DMS79 (cell line): ENCODE results near the gene TRMU.

Experiments used
- DNase-seq: peaks from one replicate; lab custom pipeline; 2025; lab: John Stamatoyannopoulos, UW

TRMU gene

GRCh38 chr22:46355996-46356471 is 20.5 kb downstream of the TRMU start:
- DNase-seq, result no peak

DNA sequence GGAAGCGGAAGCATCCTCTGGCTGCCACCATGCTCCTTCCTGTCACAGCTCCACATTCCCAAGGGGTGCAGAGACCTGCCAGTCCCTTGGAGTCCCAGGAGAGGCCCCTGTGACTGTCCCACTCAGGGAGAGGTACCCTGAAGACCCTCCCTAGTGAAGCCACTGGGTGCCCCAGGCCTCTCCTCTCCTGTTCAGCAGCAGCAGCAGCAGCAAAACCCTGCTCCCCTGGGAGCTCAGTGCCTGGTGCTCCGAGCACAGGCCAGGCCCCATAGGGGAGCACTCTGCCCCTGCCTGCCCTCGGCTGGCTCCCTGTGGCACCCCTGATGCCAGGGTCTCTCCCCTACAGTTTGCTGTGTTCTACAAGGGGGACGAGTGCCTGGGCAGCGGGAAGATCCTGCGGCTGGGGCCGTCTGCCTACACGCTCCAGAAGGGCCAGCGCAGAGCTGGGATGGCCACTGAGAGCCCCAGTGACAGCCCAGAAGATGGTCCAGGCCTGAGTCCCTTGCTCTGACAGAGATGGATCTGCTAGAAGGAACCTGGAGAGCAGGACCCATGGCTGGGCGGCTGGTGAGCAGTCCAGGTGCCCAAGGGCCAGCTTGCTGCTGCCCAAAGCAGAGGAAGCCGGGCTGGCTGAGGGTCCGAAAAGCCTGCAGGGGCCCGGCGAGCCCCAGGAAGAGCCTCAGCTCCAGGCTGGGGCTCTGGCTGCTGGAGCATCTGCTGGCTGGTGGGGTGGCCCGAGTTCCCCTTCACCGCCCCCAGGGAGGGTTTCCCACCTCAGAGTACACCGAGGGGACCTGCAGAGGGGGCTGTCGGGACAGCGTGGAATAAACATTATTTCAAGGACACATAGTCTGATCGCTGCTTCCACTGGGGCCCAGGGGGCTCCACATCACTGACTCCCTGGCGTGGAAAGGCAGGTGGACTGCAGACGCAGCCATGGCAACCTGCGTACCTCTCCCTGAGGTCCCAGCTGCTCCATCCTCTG is 21.3 kb downstream of the TRMU start:
- no peak for DNase-seq

DNA sequence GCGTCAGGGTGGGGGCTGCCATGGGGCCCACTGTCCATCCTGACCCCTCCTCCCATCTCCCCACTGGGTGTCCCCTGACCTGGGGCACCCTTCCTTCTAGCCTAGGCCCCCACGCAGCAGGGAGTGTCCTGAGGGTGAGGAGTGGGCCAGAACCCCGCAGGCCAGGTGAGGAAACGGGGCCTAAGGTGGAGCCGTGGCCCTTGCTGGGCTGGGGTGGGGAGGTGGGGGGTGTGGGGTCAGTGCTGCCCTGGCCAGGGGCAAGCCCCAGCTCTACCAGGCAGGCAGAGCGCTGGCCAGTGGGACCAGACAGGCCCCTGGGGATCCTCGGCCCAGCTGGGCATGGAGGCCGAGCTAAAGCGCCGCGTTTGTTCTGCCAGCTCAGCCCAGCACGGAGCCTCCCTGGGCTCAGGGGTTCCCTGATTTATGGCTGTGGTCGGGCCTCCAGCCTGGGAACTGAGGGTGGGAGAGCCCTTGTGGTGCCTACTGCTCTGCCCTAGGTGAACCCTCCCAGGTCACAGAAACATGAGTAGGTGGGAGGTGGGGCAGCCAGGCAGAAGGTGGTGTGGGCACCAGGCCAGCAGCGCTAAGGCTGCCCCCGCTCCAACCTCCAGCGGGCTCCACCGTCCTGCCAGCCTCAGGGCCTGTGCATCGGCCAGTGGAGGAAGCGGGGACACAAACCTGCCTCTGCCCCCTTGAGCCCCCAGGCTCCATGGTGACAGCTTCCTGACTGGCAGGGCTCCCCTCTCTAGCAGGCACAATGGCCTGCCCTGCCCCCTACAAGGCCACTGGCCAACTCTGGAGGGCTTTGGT is 22.4 kb downstream of the TRMU start:
- DNase-seq, result no peak

DNA sequence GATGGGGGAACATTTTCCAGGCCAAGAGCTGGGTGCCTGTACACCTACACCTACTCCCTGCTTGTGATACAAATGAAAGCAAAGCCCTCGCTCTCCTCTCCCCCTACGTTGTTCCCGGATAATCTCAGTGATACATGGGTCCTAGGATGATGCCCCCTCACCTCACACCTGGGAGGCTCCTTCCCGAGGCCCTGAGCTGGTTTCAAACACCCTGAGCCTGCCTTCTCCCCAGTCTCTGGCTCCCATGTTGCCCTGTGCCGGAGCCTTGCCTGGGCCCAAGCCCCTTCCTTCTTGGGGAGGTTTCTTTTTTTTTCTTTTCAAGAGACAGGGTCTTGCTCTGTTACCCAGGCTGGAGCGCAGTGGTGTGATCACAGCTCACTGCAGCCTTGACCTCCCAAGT is 23.3 kb downstream of the TRMU start:
- DNase-seq, result no peak

GRCh38 chr22:46359362-46359761 is 23.8 kb downstream of the TRMU start:
- no peak for DNase-seq

DNA sequence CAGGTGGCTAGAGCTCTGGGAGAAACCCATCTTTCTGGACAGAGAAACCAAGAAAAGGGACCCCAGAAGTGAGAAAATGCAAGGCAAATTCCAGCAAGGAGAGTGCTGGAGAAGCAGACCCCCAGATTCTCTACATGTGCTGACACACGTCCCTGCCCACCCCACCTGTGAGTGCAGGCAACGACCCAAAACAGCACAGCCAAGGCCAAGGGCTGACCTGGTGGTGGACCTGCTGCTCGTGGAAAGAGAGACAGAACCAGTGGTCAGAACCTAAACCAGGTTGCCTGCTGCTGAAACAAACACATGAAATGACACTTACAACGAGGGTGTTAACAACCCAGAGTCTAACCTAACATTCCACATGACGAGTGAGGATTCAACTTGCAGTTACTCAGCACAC is 24.6 kb downstream of the TRMU start:
- no peak for DNase-seq

GRCh38 chr22:46360891-46361290 is 25.4 kb downstream of the TRMU start:
- no peak for DNase-seq

DNA sequence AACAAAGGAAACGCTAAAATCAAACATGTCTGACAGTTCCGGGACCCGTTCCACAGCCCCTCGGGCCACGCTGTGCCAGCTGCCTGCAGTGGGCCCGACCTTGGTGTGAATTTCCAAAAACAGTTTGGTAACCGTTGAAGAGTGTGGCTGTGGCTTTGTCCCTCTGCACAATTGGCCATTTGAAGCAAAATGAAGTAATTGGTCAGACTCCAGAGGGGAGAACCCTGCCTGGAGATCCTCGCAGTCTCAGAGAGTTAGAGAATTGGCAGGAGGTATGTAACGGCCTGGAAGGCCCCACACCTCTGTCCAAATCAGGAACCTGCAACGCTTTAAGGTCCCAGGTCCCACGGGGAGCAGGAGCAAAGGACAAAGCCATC is 26.3 kb downstream of the TRMU start:
- DNase-seq, result no peak

DNA sequence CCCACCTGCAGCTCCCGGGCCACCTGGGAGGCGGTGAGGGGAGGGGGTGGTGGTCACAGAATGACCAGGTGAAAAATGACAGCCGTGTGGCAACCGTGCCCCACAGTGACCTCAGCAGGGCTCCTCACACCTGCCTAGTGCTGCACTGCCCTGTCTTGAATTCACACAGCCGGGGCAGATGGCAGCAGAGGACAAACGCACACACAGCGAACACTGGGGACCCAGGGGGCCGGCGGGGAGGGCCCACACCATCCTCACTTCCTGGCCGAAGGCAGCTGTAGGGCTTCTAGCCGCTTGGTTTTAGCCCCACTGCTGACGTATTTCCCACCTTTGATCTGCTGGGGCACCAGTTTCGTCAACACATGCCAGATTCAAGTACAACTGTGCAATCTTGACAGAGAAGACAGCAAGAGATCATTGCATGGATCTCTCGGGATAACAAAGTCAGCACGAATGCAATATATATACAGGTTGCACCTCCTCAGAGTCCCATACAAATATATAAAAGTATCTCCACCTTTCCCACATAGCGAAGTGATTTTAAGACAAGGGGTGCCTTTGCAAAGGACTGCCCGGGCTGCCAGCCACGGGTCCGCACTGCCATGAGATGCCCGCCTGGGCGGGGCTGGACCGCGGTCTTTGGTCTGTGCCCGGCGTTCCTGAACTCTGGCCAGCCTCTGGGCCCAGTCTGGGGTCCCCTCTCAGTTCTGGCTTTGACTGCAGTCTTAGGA is 26.9 kb downstream of the TRMU start:
- no peak for DNase-seq

- DNase-seq, result no peak
Measured at GRCh38 chr22:46362934-46363515, 27.5 kb downstream of the TRMU start.

DNA sequence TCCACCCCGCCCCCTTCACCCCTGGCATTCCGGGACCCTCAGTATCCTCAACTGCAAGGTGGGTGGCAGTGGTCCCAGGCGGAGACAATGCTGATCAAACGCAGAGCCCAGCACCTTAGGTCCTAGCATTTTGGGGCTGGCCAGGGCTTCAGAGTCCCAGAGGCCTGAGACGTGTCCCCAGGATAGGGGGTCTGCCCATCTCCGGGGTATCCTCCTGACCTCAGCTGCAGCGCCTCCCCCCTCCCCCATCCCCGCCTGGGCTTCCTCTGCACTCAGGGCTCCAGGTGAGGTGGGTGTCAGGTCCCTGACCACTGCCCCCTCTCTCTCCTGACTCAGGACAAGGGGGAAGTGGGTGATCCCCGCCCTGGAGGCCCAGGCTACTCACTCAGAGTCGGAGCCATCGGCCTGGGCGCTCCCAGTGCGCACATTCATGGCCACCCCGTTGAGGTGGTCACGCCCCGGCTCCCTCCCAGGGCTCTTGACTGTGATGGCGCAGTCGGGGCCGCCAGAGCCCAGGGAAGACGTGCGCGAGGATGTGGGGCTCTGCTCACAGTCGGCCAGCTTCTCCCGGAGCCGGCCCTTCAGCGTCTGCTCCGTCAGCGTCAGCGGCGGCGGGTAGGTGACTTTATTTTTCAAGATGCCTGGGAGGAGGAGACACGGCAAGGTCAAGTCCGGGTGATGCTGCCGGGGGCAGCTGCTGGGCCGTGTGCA is 28.3 kb downstream of the TRMU start:
- no peak for DNase-seq

DNA sequence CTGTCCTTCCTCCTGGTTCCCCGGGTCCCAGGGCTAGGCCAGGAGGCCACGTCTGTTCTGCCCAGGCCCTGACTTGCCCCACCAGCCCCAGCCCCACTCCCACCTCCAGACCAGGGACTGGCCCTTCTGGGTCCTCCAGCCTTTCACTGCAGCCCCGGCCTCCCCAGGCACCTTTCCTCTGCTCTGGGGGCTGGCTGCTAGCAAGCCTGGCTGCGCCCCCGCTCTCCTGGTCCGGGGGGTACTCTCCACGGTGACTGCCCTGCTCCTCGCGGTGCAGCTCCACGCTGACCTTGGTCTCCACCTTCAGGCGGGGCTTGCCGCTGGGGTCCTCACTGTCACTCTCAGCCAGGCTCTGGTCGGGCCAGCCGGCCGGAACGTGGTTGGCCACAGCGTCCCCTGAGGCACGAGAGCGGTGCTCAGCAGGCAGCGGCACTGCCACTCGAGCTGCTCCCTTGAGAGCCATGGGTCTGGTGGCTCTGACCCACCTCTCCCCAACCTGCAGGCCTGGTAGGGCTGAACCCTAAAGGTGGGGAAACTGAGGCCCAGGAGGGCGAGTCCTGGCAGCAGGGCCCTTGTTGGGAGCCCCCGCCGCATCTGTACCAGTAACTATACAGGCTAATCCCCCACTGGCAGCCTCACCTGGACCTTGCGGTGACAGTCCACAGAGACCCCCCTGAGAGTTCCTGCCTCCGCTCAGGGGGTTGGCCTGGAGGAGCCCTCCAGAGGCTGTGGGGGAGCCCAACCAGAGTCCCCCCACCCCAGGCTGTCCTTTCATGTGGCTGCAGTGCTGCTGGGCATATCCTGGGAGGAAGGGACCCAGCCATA is 29.0 kb downstream of the TRMU start:
- DNase-seq, result no peak

- DNase-seq, result no peak
Measured at GRCh38 chr22:46365166-46365624, 29.7 kb downstream of the TRMU start.

- DNase-seq, result no peak
Measured at GRCh38 chr22:46366327-46366731, 30.8 kb downstream of the TRMU start.

- DNase-seq, result no peak
Measured at GRCh38 chr22:46366801-46367706, 31.5 kb downstream of the TRMU start.

DNA sequence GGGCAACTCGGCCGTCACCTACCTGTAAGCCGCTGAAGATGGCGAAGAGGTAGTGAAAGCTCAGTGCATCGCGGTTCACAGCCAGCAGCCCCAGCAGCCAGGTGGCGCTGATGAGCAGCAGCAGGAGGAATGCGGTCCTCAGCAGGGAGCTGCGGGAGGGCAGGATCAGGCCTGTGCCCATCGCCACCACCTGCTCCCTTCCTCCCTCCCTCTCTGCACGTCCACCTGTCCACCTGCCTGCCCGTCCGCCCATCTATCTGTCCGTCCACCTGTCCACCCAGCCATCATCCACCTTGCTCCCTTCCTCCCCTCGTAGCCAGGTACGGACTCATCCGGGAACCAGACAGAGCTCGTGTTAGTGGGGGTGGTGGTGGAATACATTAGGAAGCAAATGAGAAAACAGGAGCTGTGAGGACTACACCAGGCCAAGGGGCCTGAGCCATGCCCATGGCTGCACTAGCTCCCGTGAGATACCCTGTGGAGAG is 32.2 kb downstream of the TRMU start:
- peak; percentile 3 for DNase-seq

DNA sequence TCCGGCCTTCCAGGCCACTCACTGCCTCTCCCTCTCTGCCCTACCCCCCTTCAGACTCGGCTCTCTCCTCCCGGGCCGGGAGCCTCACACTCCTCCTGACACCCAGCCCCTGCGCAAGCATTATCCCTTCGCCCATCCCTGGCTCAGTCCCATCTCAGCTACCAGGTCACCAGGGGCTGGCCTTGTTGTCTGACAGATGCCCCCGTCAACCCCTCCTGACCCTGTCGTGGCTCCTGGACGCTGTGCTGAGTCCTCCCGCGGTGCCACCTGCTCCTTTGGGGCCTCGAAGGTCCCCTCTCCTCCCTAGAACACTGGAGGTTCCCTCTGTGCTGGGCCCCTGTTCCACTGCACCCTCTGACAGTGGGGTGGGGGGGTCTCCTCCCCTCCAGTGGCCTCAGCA is 32.9 kb downstream of the TRMU start:
- DNase-seq, result no peak

- no peak for DNase-seq
Measured at GRCh38 chr22:46368871-46369715, 33.6 kb downstream of the TRMU start.
